HepG2 (cell line): Measurements from ENCODE around the gene ZFAND6. TPM values are rescaled to one million over a fixed set of nuclear protein-coding genes. Genes with fewer than 3 reads are reported as not detected.

Source experiments
- ATAC-seq: fragments of 200-7000 bp; cut with Tn5 transposase; 3 replicates; pipeline ENCODE4 v1.9.1; 2020; ENCODE audit warnings: mild to moderate bottlenecking, moderate library complexity
- BruUV-seq: library from RNA; stranded (reverse); fragments of 400-500 nt; replicated peaks from 2 replicates; lab custom pipeline; 2021; lab: Mats Ljungman, UMichigan
- CTCF ChIA-PET: fragments of 300-600 bp; formaldehyde crosslinking; extraction: SDS; loops from one replicate; lab custom pipeline; 2021; ENCODE audit warnings: low total read pairs, inconsistent platforms, low intra/inter-chr PET ratio; lab: Yijun Ruan, JAX
- POLR2A ChIA-PET: fragments of 350-600 bp; sonication (Branson Sonifier 250); formaldehyde crosslinking; loops from one replicate; lab custom pipeline; 2020; ENCODE audit warnings: antibody characterized with exemption, inconsistent platforms; lab: Yijun Ruan, JAX
- DNase-seq: peaks from one replicate; pipeline ENCODE4 v3.0.0-alpha.2; 2015; ENCODE audit warnings: low spot score
- FAIRE-seq: peaks from 3 replicates; lab custom pipeline; 2011; peaks lifted over from hg19 to GRCh38; lab: Jason Lieb, UNC
- H2AFZ ChIP-seq: one replicate; pipeline ENCODE4 v1.6.1; 2011; ENCODE audit warnings: low read length, inconsistent platforms
- H3K27ac ChIP-seq: fragments of 300-600 bp; 3 replicates; pipeline ENCODE4 v1.8.0; 2011; ENCODE audit warnings: mixed run types, mild to moderate bottlenecking, mixed read lengths, low read length, inconsistent platforms; ENCODE audit not compliant: insufficient read depth; ENCODE audit errors: extremely low read length
- H3K27me3 ChIP-seq, 2 experiments: fragments of 200-600 bp in 1 of 2; 2 replicates in 1 of 2; 3 replicates in 1 of 2; pipeline versions ENCODE4 v1.6.0 to v1.8.0; 2011; ENCODE audit warnings: low read length in 2 of 2, mild to moderate bottlenecking in 2 of 2, moderate library complexity in 2 of 2, inconsistent platforms in 1 of 2; ENCODE audit not compliant: insufficient read depth in 2 of 2, control insufficient read depth in 1 of 2
- H3K36me3 ChIP-seq, 2 experiments: fragments of 200-600 bp in 1 of 2; replicated peaks in 1 of 2; 2 replicates in 1 of 2; 3 replicates in 1 of 2; pipeline versions ENCODE4 v1.5.1 to v1.8.0; 2011; ENCODE audit warnings: low read length in 2 of 2, inconsistent platforms in 1 of 2; ENCODE audit not compliant: insufficient read depth in 2 of 2, control insufficient read depth in 1 of 2
- H3K4me1 ChIP-seq: 2 replicates; pipeline ENCODE4 v1.5.1; 2012; ENCODE audit warnings: low read length, inconsistent platforms; ENCODE audit not compliant: insufficient read depth
- H3K4me2 ChIP-seq: 2 replicates; pipeline ENCODE4 v1.6.0; 2011; ENCODE audit warnings: low read depth, low read length, inconsistent platforms
- H3K4me3 ChIP-seq, 3 experiments: fragments of 200-600 bp in 1 of 3; sonication (generic), shearing (Covaris generic) in 1 of 3; replicated peaks in 1 of 3; 2 replicates each; pipeline ENCODE4 v1.5.1; 2011 to 2016; ENCODE audit warnings: low read length in 3 of 3, inconsistent platforms in 2 of 3, low read depth in 2 of 3, mild to moderate bottlenecking in 2 of 3, control low read depth in 1 of 3, mixed read lengths in 1 of 3; ENCODE audit not compliant: insufficient read depth in 1 of 3
- H3K79me2 ChIP-seq: one replicate; pipeline ENCODE4 v1.6.1; 2011; ENCODE audit warnings: low read length, inconsistent platforms; ENCODE audit not compliant: insufficient read depth
- H3K9ac ChIP-seq: 2 replicates; pipeline ENCODE4 v1.6.0; 2011; ENCODE audit warnings: mild to moderate bottlenecking, low read depth, low read length, inconsistent platforms; ENCODE audit not compliant: insufficient read depth
- H3K9me3 ChIP-seq: 2 replicates; pipeline ENCODE4 v1.5.1; 2012; ENCODE audit warnings: mild to moderate bottlenecking, low read length
- H4K20me1 ChIP-seq: 2 replicates; pipeline ENCODE4 v1.6.0; 2011; ENCODE audit warnings: inconsistent platforms, mild to moderate bottlenecking, low read length, moderate library complexity; ENCODE audit not compliant: insufficient read depth
- HNF4A ChIP-seq: sonication (generic); formaldehyde crosslinking; IDR thresholded peaks from 2 replicates; pipeline ENCODE4 v1.4.0; 2020; ENCODE audit warnings: missing genetic modification reagents
- JARID2 ChIP-seq: sonication (generic); formaldehyde crosslinking; IDR thresholded peaks from 2 replicates; pipeline ENCODE4 v1.8.1; 2023; ENCODE audit warnings: missing genetic modification reagents, inconsistent platforms; ENCODE audit not compliant: insufficient replicate concordance
- KDM3A ChIP-seq: IDR thresholded peaks from 2 replicates; pipeline ENCODE4 v1.6.1; 2018; ENCODE audit warnings: low read depth, missing compliant biosample characterization
- NFE2L1 ChIP-seq: sonication (generic); formaldehyde crosslinking; IDR thresholded peaks from 2 replicates; pipeline ENCODE4 v1.4.0; 2020; ENCODE audit warnings: missing genetic modification reagents, mild to moderate bottlenecking, borderline replicate concordance
- PHF20 ChIP-seq: sonication (generic); formaldehyde crosslinking; IDR thresholded peaks from 2 replicates; pipeline ENCODE4 v1.5.0; 2020; ENCODE audit warnings: mild to moderate bottlenecking, missing genetic modification reagents
- RBAK ChIP-seq: sonication (generic); formaldehyde crosslinking; IDR thresholded peaks from 2 replicates; pipeline ENCODE4 v1.5.1; 2020; ENCODE audit warnings: mild to moderate bottlenecking, missing genetic modification reagents
- RCOR2 ChIP-seq: IDR thresholded peaks from 2 replicates; pipeline ENCODE4 v1.6.1; 2016; ENCODE audit warnings: missing biosample characterization, missing genetic modification reagents
- SAFB2 ChIP-seq: sonication (generic); formaldehyde crosslinking; IDR thresholded peaks from 2 replicates; pipeline ENCODE4 v1.5.1; 2020; ENCODE audit warnings: missing genetic modification reagents, low read depth, mild to moderate bottlenecking, borderline replicate concordance
- SALL1 ChIP-seq: sonication (generic); formaldehyde crosslinking; IDR thresholded peaks from 2 replicates; pipeline ENCODE4 v1.8.0; 2022; ENCODE audit warnings: mild to moderate bottlenecking, missing genetic modification reagents
- TCF7 ChIP-seq: sonication (generic); IDR thresholded peaks from 2 replicates; pipeline ENCODE4 v1.6.1; 2016; ENCODE audit warnings: antibody characterized with exemption, low read depth
- TEAD3 ChIP-seq: optimal IDR thresholded peaks from 2 replicates; pipeline ENCODE3; 2016; ENCODE audit warnings: borderline replicate concordance
- ZFAT ChIP-seq: sonication (generic); formaldehyde crosslinking; conservative IDR thresholded peaks from 2 replicates; pipeline ENCODE4 v1.8.1; 2023; ENCODE audit warnings: missing genetic modification reagents, inconsistent platforms
- ZFP82 ChIP-seq: sonication (generic); formaldehyde crosslinking; IDR thresholded peaks from 2 replicates; pipeline ENCODE4 v1.5.1; 2020; ENCODE audit warnings: mild to moderate bottlenecking, missing genetic modification reagents, borderline replicate concordance
- ZNF274 ChIP-seq: sonication (generic); formaldehyde crosslinking; IDR thresholded peaks from 2 replicates; pipeline ENCODE4 v1.5.1; 2020; ENCODE audit warnings: mild to moderate bottlenecking, missing genetic modification reagents
- WGBS: methylation state at CpG from one replicate; pipeline ENCODE4 v1.1.6; 2017; ENCODE audit warnings: low lambda C conversion rate; 5-methylcytosine and 5-hydroxymethylcytosine counted together
- in situ Hi-C: cut with HindIII; loops from 2 replicates; pipeline ENCODE4 v1.10.0; 2017; ENCODE audit warnings: low pct_unique_long_range_greater_than_20kb; ENCODE audit not compliant: extremely low pct_ligation_motif_present
- intact Hi-C: fragments of 100-400 bp; cut with micrococcal nuclease; formaldehyde crosslinking; loops from one replicate; pipeline ENCODE4 v1.10.0; 2022; ENCODE audit not compliant: unreplicated experiment
- polyA plus RNA-seq, 8 experiments: library from polyadenylated mRNA; depleted of rRNA in 3 of 8; stranded (reverse) in 7 of 8; unstranded in 1 of 8; fragments of >200 nt; fragmentation: Illumina TruSeq in 4 of 8; extraction: Trizol in 4 of 8; gene quantifications; 2 replicates each; pipeline versions ENCODE4 v1.2.1 to v1.2.3, GENCODE V29; 2011 to 2016; ENCODE audit warnings: low read depth in 4 of 8, missing spikeins in 1 of 8, mixed read lengths in 1 of 8; ENCODE audit not compliant: insufficient read depth in 1 of 8
- total RNA-seq, 5 experiments: library from RNA; depleted of rRNA; stranded (reverse); fragments of >200 nt; fragmentation: Illumina TruSeq; extraction: Trizol; gene quantifications; 2 replicates each; pipeline ENCODE4 v1.2.3, GENCODE V29; 2016; ENCODE audit warnings: low read depth in 1 of 5
- TF ChIP-seq, protein P1 (sequence below): sonication (generic); formaldehyde crosslinking; IDR thresholded peaks from 2 replicates; pipeline ENCODE4 v1.9.0; 2021; ENCODE audit warnings: missing genetic modification reagents, borderline replicate concordance
- TF ChIP-seq, protein P2 (sequence below): IDR thresholded peaks from 2 replicates; pipeline ENCODE4 v1.4.0; 2020; ENCODE audit warnings: mild to moderate bottlenecking, missing genetic modification reagents
- TF ChIP-seq, protein P3 (sequence below): sonication (generic); formaldehyde crosslinking; IDR thresholded peaks from 2 replicates; pipeline ENCODE4 v1.5.1; 2020; ENCODE audit warnings: missing genetic modification reagents, mild to moderate bottlenecking, borderline replicate concordance

Gene ZFAND6
- total and polyA plus RNA-seq, 2 of the 13 experiments (the other 11 are each of a cell fraction or from before 2014, with no cell fraction given), result 84.2 to 115 TPM

DNA sequence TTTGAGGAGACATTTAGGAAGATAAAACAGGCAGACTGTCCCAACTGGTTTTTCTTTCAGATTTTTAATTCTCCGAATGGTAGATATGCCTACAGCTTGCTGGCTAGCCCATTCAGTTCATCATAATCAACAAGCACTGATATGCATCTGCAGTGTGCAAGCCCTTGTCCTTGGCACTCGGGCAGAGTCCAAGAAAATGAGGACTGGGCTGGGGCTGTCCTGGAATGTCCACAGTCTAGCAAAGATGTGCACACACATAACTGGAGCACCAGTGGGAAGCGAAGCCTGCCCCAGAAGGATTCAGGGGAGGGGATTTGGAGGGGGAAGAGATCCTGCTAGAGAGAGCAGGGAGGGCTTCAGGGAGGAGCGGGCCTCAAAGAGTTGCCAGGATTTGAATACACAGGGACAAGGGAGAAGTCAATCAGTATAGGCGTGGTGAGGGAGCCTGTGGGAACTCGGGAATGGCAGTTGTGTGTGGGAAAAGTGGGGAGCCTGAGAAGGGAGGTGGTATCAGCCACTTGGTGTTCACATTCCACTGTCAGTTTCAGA lies 102.1 kb downstream of the ZFAND6 start:
- Histone ChIP-seq H3K9ac (no peak overlapping the region; the same call in 1 of the 2 replicates), H3K4me1 (peaks cover 72% of the 10 kb centered on the region), H3K4me3 (peak overlapping the region in 1 of 3 experiments; percentile 15; a peak in 2 of 6 replicates), H3K27ac (peak overlapping the region; percentile 77), H3K36me3 (peaks cover 13 to 24% of the 10 kb centered on the region in 2 experiments), H3K4me2 (peak overlapping the region; percentile 31), H2AFZ (no peak overlapping the region), H3K27me3 (no peaks in the 10 kb centered on the region), H4K20me1 (no peaks in the 10 kb centered on the region), H3K9me3 (no peaks in the 10 kb centered on the region), H3K79me2 (no peaks in the 10 kb centered on the region)
- no peak for DNase-seq
- in situ Hi-C loops, result loop anchor here (25.0 kb wide), 1 partner anchor 274 kb away; the partner anchor contains the start of gene MTHFS
- CTCF ChIA-PET, result no interaction called here
- POLR2A ChIA-PET, result interaction anchor here (1.2 to 3.5 kb wide), 5 partner anchors 8 to 102 kb away, joined by 4 to 28 read pairs (median 8); partner anchors contain the start of genes FAH and ZFAND6
- FAIRE-seq, result no peak
- no TSS peak for BruUV-seq
- ATAC-seq, result peak; percentile 28
- 74% methylated on average over 6 of the region's 6 CpGs for WGBS
- intact Hi-C loops, result no loop called here
- TF ChIP-seq, protein P1, sequence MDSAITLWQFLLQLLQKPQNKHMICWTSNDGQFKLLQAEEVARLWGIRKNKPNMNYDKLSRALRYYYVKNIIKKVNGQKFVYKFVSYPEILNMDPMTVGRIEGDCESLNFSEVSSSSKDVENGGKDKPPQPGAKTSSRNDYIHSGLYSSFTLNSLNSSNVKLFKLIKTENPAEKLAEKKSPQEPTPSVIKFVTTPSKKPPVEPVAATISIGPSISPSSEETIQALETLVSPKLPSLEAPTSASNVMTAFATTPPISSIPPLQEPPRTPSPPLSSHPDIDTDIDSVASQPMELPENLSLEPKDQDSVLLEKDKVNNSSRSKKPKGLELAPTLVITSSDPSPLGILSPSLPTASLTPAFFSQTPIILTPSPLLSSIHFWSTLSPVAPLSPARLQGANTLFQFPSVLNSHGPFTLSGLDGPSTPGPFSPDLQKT, result no peak
- TF ChIP-seq HNF4A (CRISPR knock-in tag), result peak; percentile 82
- TF ChIP-seq TCF7, result no peak
- no peak for TF ChIP-seq NFE2L1 (CRISPR knock-in tag)
- no peak for TF ChIP-seq ZFAT (CRISPR knock-in tag)
- peak; percentile 41; the same call in 1 of the 2 replicates for TF ChIP-seq ZNF274 (CRISPR knock-in tag)
- no peak for TF ChIP-seq PHF20 (CRISPR knock-in tag)
- TF ChIP-seq RCOR2 (CRISPR knock-in tag), result no peak
- TF ChIP-seq, protein P2, sequence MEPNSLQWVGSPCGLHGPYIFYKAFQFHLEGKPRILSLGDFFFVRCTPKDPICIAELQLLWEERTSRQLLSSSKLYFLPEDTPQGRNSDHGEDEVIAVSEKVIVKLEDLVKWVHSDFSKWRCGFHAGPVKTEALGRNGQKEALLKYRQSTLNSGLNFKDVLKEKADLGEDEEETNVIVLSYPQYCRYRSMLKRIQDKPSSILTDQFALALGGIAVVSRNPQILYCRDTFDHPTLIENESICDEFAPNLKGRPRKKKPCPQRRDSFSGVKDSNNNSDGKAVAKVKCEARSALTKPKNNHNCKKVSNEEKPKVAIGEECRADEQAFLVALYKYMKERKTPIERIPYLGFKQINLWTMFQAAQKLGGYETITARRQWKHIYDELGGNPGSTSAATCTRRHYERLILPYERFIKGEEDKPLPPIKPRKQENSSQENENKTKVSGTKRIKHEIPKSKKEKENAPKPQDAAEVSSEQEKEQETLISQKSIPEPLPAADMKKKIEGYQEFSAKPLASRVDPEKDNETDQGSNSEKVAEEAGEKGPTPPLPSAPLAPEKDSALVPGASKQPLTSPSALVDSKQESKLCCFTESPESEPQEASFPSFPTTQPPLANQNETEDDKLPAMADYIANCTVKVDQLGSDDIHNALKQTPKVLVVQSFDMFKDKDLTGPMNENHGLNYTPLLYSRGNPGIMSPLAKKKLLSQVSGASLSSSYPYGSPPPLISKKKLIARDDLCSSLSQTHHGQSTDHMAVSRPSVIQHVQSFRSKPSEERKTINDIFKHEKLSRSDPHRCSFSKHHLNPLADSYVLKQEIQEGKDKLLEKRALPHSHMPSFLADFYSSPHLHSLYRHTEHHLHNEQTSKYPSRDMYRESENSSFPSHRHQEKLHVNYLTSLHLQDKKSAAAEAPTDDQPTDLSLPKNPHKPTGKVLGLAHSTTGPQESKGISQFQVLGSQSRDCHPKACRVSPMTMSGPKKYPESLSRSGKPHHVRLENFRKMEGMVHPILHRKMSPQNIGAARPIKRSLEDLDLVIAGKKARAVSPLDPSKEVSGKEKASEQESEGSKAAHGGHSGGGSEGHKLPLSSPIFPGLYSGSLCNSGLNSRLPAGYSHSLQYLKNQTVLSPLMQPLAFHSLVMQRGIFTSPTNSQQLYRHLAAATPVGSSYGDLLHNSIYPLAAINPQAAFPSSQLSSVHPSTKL (CRISPR knock-in tag), result peak; percentile 39; the same call in 1 of the 2 replicates
- TF ChIP-seq JARID2 (CRISPR knock-in tag), result no peak
- peak; percentile 84 for TF ChIP-seq TEAD3 (CRISPR knock-in tag)
- TF ChIP-seq SAFB2, result no peak
- TF ChIP-seq ZFP82 (CRISPR knock-in tag), result no peak
- TF ChIP-seq, protein P3, sequence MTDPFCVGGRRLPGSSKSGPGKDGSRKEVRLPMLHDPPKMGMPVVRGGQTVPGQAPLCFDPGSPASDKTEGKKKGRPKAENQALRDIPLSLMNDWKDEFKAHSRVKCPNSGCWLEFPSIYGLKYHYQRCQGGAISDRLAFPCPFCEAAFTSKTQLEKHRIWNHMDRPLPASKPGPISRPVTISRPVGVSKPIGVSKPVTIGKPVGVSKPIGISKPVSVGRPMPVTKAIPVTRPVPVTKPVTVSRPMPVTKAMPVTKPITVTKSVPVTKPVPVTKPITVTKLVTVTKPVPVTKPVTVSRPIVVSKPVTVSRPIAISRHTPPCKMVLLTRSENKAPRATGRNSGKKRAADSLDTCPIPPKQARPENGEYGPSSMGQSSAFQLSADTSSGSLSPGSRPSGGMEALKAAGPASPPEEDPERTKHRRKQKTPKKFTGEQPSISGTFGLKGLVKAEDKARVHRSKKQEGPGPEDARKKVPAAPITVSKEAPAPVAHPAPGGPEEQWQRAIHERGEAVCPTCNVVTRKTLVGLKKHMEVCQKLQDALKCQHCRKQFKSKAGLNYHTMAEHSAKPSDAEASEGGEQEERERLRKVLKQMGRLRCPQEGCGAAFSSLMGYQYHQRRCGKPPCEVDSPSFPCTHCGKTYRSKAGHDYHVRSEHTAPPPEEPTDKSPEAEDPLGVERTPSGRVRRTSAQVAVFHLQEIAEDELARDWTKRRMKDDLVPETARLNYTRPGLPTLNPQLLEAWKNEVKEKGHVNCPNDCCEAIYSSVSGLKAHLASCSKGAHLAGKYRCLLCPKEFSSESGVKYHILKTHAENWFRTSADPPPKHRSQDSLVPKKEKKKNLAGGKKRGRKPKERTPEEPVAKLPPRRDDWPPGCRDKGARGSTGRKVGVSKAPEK, result no peak
- peak; percentile 13; the same call in 1 of the 2 replicates for TF ChIP-seq SALL1 (CRISPR knock-in tag)
- TF ChIP-seq KDM3A, result no peak
- TF ChIP-seq RBAK (CRISPR knock-in tag), result no peak
